Body of pancreas (tissue), 4 donors: Measurements from ENCODE around the gene GLRA3.

Experiments used
- POLR2A ChIP-seq, 3 donors: fragments of 450-650 bp; IDR thresholded peaks; one replicate each; pipeline ENCODE4 v1.6.1; 2016; ENCODE audit warnings: antibody characterized with exemption in 3 of 3, mild to moderate bottlenecking in 2 of 3
- TF ChIP-seq, protein P1 (sequence below), 7 experiments: fragments of 450-650 bp in 4 of 7; fragments of 200-600 bp in 3 of 7; sonication (generic) in 3 of 7; IDR thresholded peaks; one replicate each; pipeline ENCODE4 v1.5.1; 2016 to 2019; ENCODE audit warnings: antibody characterized with exemption in 7 of 7

DNA sequence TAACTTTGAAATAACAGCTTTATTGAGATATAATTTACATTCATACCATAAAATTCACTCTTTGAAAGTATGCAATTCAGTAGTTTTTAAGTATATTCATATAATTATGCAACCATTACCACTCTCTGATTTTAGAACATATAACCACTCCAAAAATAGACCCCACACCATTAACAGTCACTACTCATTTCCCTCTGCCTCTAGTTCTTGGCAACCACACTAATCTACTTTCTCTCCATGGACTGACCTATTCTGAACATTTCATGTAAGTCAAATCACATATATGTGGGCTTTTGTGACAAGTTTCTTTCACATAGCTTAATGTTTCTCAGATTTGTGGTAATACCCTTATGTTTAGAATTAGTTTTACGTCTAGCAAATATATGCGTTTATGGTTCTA lies 19.5 kb upstream of the GLRA3 start:
- TF ChIP-seq, protein P1, sequence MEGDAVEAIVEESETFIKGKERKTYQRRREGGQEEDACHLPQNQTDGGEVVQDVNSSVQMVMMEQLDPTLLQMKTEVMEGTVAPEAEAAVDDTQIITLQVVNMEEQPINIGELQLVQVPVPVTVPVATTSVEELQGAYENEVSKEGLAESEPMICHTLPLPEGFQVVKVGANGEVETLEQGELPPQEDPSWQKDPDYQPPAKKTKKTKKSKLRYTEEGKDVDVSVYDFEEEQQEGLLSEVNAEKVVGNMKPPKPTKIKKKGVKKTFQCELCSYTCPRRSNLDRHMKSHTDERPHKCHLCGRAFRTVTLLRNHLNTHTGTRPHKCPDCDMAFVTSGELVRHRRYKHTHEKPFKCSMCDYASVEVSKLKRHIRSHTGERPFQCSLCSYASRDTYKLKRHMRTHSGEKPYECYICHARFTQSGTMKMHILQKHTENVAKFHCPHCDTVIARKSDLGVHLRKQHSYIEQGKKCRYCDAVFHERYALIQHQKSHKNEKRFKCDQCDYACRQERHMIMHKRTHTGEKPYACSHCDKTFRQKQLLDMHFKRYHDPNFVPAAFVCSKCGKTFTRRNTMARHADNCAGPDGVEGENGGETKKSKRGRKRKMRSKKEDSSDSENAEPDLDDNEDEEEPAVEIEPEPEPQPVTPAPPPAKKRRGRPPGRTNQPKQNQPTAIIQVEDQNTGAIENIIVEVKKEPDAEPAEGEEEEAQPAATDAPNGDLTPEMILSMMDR (IDR thresholded peaks at IDR 0.05), result no peak
- TF ChIP-seq POLR2A (IDR thresholded peaks at IDR 0.05), result no peak
